NCI-H2081 (cell line): ENCODE data around the gene HRH2.
"Not testable (repeated sequence)": the region's sequence is repeated elsewhere in the genome, so short reads cannot be mapped to it uniquely, and the experiment has no call there.

ENCODE experiments used
- DNase-seq, 2 experiments: peaks; one replicate each; lab custom pipeline; 2025; lab: John Stamatoyannopoulos, UW

The HRH2 gene

GRCh38 chr5:175713930-175714329 is 56.1 kb downstream of the HRH2 start:
- no peak for DNase-seq

GRCh38 chr5:175714479-175715085 is 56.7 kb downstream of the HRH2 start:
- DNase-seq: no peak

DNA sequence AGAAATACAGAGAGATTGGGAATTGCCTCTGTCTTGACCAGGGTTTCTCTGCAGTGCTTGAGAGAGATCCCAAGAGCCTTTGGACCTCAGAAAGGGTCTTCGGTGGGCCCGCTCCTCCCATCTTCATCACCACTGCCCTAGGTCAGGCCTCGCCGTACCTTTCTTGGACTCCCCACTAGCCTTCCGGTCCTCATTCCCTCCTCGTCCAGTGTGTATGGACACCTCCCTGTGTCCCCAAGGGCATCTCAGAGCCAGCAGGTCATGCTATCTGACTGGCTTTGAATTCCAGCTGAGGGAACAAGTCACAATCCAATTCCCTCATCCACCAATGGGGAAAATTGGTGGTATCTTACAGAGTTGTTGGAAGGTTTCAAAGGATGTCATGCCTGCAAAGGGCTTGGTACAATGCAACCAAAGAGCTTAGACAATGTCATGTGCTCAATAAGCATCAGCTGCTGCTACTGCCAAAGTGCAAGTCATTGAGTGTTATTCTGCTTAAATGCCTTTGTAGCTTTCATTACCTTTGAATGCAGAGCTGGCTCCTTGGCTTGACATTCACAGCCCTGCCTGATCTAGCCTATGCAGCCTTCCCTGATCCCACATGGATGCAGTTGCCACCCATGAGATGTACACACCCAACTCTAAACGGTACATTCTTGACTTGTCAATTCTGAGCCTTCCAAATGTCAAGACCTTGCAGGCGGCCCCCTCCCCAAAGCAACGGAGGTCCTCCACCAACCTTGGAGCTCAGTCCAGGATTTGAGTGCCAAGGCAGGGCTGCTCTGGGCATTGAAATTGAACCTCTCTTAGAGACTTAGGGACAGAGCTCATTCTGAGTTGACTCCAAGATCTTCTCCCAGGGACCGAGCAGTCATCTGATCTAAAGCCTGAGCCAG is 58.0 kb downstream of the HRH2 start:
- no peak for DNase-seq

DNA sequence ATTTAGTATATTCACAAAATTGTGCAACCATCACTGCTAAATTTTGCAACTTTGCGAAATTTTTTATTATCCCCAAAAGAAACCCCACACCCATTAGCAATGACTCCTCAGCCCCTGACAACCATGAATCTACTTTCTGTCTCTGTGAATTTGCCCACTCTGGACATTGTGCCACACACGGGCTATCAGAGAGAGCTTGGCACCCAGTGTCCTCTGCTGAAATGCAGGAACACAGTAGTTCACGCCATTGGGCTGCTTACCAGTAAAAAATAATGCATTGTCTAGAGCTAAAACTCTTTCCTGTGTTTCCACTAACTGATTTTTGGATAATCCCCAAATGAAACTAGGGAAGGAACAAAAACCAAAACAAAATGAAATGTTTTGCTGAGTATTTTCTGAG is 60.0 kb downstream of the HRH2 start:
- DNase-seq: no peak

DNA sequence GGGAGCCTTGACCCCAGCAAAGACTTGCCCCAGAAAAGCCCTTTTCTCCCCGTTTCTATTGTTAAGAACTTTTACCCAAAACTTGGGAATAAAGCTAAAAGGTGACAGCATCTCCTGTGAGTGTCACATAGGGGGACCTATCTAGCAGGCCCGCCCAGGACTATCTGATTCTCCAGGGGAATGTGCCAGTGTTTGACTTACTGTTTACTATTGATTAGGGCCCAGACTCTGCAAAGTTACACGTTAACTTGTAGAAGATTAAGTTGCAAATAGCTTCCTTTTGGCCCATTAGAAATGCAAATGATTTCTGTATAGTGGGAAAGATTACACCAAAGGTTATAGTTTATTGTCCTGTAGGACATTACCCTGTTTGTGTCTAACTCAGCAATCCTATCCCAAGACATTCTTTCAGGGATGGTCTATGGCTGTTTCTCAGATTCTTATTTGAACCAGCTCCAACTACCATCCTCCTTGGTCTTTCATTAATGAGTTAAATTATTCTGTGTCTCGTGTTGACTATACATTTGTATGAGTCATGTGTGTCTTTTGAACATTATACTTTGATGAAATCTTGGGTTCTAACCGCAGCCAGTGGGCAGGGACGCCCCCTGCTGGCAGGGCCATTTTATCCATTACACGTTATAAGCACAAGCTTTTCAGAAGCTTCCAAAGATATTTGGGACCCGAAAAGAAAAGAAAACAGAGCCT is 60.7 kb downstream of the HRH2 start:
- peak in 1 of 2 experiments; percentile 34 for DNase-seq

DNA sequence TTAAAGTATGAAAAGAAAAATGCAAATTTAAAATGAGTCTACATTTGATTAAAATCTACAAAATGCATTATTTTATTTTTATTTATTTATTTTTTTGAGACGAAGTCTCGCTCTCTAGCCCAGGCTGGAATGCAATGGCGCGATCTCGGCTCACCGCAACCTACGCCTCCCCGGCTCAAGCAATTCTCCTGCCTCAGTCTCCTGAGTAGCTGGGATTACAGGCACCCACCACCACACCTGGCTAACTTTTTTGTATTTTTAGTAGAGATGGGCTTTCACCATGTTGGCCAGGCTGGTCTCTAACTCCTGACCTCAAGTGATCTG is 61.2 kb downstream of the HRH2 start:
- DNase-seq: not testable (repeated sequence)

DNA sequence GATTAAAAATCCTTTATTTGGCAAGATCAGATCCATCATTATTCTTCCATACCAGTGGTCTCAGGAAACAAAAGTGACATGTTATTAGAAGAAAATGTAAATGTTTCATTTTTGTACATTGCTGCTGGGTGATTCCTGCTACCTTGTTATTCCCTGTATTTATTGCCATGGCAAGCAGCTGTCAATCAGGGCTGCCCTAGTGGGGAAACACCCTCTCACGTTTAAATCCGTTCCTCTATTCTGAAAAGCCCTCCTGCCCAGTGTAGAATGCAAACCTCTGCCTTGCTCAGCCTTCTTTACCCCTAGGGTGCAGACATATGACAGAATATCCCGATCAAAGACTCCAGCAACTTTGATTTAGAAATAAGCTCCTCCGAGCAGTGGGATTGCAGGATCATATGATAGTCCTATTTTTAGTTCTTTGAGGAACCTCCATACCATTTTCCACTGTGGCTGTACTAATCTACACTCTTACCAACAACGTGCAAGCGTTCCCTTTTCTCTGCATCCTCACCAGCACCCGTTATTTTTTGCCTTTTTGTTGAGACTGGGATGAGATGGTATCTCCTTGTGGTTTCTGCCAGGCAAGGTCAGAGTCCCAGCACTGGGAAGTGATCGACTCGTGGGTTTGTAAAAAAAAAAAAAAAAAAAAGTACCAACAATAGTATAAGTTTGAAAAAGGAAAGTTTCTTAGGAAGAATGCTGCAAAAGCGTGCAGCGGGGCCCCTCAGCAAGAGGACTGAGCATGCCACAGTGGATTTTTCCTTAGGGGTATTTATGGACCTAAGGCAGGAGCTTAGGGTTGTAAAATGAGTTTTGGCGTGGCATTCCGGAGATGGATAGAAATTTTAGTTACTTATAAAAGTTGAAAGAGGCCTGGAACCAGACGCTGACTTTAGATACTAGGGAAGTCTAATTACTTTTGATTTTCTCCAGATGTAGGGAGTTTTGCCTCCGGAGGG is 66.7 kb downstream of the HRH2 start:
- DNase-seq: no peak

GRCh38 chr5:175728316-175728715 is 70.4 kb downstream of the HRH2 start:
- no peak for DNase-seq

DNA sequence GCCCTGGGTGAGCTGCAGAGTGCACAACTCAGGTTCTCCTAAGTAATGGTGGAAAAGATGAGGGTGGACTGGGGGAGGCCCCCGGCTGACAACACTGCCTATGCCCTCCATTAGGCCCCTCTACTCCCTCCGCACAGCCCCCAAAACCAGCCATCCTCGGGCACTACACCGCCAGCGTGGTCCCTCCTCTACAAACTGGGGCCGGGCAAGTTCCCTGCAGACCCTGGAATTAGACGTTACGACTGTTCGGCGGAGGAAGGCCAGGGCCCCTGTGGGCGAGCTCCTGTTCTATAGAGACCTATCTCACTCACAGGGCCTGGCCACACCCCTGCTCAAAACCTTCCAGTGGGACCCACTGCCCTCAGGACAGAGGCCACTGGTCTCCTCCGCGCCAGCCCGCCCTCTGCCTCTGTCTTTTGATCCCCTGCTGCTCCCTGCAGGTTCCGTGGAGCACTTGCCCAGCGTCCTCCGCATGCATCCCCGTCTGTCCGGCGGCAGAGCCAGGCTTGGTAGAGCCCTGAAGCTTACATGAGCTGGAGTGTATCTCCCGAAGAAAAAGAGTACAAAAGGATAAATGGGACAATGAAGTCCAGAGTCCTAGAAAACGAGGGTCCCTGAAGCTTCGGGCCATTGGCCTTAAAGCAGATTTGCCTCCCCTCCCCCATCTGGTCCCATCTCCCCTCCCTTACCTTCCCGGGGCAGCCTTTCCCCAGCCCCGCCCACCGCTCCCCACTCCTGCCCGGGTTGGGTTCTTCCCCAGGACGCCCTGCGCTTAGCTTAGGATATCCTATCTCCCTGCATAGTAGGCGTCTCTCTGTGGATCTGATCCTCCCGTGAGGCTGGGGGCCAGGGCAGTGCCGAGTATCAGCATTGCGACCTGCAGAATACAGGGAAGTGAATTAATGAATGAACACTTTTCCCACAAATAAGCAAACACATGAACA is 71.3 kb downstream of the HRH2 start:
- DNase-seq: no peak

DNA sequence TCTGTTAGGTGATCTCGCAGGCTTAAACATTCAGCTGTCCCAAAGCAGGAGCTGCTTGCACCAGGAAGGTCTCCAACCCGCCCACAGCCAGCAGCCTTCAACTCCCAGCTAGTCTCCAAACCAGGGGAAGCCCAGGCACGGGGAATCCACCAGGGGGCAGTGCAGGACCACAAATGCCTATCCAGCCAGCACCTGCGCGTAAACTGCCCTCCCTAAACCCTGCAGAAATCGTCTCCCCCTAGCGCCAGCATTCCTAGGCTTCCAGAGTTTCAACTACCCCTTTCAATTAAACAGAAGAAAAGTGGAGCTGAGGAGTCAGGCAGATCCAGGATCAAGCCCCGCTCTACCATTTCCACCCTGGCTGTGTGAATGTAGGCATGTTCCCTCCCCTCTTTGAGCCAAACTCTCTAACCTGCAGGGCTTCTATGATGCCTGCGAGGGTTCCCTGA is 72.0 kb downstream of the HRH2 start:
- DNase-seq: peak; percentile 84 to 86

GRCh38 chr5:175731172-175731571 is 73.3 kb downstream of the HRH2 start:
- DNase-seq: no peak

GRCh38 chr5:175731756-175732465 is 74.0 kb downstream of the HRH2 start:
- DNase-seq: no peak

DNA sequence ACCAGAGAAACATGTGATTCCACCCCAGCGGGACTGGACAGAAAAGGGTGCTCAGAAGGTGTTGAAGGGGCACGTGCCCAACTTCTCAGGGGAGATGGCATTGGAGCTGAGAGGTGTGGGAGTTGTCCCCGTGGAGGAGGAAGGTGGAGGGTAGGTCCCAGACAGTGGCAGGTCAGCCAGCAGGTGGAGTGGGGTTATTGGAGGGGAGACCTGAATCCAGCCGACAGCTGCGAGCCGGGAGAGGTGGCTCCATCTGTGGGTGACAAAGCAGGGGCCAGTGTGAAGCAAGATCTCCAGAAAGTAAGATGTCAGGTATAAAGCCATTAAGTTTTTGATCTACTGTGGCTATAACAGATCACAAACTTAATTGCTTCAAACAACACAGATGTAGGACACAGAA is 75.1 kb downstream of the HRH2 start:
- DNase-seq: no peak

GRCh38 chr5:175734016-175734415 is 76.1 kb downstream of the HRH2 start:
- DNase-seq: no peak

GRCh38 chr5:175734501-175734900 is 76.6 kb downstream of the HRH2 start:
- no peak for DNase-seq

DNA sequence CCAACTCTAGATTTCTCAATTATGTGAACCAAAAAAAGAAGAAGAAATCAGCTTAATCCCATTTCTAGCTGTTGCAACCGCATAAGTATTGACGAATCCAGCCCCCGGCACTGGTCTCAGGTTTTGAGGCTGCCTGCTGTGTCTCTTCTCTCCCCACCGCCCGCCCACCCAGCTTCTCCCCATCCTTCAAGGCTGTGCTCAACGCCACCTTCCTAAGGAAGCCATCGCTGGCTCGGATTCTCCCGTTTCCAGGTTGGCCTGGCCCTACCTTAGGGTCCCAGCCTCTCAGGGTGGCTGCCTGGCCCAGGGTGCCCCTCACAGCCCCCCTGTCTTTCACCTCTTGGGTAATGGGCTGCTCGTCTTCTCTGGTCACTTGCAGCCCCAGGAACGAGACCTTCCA is 77.8 kb downstream of the HRH2 start:
- DNase-seq: no peak

- no peak for DNase-seq
Observed at GRCh38 chr5:175736652-175737051, 78.8 kb downstream of the HRH2 start.

- DNase-seq: no peak
Observed at GRCh38 chr5:175737481-175737880, 79.6 kb downstream of the HRH2 start.

GRCh38 chr5:175738126-175738525 is 80.3 kb downstream of the HRH2 start:
- no peak for DNase-seq

DNA sequence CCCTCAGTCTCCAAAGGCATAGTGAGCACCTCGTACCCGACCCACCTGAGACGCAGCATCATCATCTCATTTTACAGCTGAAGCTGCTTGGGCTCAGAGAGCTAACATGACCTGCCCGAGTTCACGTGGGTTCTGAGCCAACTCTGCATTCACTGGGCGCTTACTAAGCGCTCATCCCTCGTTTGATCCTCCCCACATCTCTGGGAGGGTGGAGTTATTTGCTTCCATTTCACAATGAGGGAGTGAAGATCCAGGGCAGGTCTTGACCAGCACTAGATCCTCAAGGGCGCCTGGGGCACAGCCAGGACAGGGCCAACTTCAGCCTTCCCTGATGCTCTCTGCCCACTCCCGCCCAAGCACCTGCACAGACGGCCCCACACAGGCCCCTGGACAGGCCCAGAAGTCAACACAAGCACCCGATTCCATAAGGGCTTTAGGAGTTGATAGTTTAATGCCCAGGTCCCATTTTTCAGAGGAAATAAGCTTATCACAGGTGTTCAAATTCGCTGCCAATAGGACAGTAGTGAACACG is 80.8 kb downstream of the HRH2 start:
- no peak for DNase-seq
